HG03520 (cell line): Measurements from ENCODE around the gene ADAMTSL3.

Experiments used
- ATAC-seq: cut with Tn5 transposase; IDR thresholded peaks from one replicate; pipeline ENCODE4 v1.9.1; 2021; ENCODE audit warnings: mild to moderate bottlenecking, moderate library complexity; ENCODE audit not compliant: unreplicated experiment

ADAMTSL3 gene

DNA sequence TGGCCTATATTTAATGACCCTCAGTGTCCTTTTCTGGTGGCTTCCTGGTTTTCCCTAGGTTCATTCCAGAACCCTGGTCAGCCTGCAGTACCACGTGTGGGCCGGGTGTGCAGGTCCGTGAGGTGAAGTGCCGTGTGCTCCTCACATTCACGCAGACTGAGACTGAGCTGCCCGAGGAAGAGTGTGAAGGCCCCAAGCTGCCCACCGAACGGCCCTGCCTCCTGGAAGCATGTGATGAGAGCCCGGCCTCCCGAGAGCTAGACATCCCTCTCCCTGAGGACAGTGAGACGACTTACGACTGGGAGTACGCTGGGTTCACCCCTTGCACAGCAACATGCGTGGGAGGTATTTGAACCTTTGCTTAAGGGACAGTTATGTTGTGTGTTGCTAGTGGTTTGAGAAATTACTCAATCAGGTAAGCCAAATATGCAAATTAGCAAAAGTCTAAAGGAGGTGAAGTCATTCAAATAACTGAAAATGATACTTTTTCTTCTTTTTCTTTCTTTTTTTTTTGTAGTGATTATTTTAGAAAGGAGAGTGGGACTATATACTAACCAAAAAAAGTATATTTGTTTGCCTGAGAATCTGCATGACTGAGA is 259.2 kb downstream of the ADAMTSL3 start:
- ATAC-seq, result peak; percentile 55

DNA sequence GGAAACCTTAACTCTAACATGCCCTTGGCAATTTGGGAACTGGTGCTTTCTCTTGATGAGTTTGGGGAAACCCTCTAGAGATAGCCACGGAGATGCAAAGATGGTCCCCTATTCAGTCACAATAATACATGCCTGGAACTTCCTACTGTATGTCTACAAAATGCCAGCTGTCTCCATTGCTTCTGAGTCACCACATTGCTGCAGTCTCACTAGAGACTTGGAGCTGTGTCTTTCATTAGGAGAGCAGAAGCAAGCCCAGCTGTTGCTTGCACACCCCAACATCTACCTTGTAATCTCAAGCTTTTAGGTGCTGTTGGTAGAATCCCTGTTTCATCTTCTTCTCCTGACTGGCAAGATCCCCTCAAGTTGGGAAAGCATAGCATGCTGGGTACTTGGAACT is 261.0 kb downstream of the ADAMTSL3 start:
- ATAC-seq, result no peak

DNA sequence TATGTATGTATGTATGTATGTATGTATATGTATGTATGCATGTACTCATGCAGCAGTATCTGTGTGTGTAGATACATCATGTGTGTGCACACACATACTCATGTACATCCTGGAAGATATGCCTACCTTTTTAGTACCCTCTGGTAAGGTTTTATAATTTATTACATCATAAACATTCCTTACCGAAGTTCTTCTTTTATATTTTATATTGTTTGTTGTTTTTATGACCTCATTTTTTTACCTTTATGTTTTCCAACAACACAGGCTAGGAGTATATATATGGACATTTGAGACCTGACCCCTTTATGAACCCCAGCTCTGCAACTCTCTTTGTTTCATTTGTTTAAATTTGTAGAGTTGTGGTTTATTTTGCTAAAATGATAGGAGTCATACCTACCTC is 263.5 kb downstream of the ADAMTSL3 start:
- no peak for ATAC-seq

GRCh38 chr15:83918011-83918410 is 264.1 kb downstream of the ADAMTSL3 start:
- ATAC-seq, result no peak

GRCh38 chr15:83919319-83919830 is 265.5 kb downstream of the ADAMTSL3 start:
- ATAC-seq, result peak; percentile 67

DNA sequence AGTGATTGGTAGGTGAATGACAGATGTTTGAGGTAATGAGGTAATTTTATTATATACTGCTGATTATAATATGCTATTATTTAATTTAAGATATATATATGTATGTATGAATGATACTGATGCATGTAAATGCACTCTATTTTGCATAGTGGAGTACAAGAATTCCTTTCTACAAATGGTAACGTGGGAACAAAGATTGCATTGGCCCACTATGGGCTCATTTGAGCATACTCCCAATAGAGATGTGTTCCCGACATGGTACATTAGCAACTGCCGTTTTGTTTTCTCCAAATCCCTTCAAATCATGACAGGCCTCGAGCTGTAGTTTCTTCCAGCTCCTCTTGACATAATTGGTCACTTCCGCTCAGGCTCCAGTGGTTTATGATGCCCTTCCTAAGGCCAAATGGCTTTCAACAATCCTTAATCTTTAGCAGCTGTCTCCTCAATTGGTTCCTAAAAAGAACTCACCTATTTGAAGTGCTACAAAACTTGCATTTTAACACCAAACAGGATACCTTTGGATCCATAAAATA is 266.1 kb downstream of the ADAMTSL3 start:
- no peak for ATAC-seq

GRCh38 chr15:83922649-83923294 is 268.8 kb downstream of the ADAMTSL3 start:
- no peak for ATAC-seq

DNA sequence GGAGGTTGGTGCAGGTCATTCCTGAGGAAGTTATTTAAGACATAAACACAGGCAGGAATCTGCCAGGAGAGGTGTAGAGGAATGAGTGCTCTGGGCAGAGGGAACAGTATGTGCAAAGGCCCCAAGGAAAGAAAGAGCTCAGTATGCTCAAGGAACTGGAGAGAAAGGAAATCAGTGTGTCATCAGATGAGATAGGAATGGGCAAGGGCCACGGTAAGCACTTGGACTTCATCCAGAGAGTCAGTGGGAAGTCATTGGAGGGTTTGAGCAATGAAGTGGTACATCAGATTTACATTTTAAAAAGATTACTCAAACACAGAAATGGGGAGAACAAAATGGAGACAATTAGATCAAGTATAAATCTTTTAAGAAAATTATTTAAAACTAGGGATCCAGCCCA is 272.2 kb downstream of the ADAMTSL3 start:
- no peak for ATAC-seq

- ATAC-seq, result peak; percentile 20
Measured at GRCh38 chr15:83927704-83928391, 273.9 kb downstream of the ADAMTSL3 start.

GRCh38 chr15:83928392-83928734 is 274.4 kb downstream of the ADAMTSL3 start:
- ATAC-seq, result peak; percentile 72

GRCh38 chr15:83928878-83929418 is 275.0 kb downstream of the ADAMTSL3 start:
- ATAC-seq, result peak; percentile 46

- no peak for ATAC-seq
Measured at GRCh38 chr15:83929619-83930018, 275.7 kb downstream of the ADAMTSL3 start.

- no peak for ATAC-seq
Measured at GRCh38 chr15:83930392-83931212, 276.7 kb downstream of the ADAMTSL3 start.

DNA sequence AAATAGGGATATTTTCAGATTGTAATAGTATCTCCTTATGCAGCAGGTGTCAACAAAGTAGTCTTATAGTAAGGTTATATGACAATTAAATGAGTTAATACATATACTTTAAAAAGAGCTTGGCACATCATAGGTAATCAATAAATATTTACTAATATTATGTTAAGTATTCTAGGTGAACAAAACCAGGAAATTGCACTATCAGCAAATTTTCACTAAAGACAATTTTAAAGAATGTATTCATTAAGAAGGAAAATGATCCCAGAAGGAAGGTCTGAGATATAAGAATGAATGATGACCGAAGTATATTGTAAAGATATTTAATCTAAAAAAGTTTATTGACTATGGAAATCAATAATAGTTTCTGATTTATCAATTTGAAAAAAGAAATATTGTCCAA is 281.9 kb downstream of the ADAMTSL3 start:
- no peak for ATAC-seq

DNA sequence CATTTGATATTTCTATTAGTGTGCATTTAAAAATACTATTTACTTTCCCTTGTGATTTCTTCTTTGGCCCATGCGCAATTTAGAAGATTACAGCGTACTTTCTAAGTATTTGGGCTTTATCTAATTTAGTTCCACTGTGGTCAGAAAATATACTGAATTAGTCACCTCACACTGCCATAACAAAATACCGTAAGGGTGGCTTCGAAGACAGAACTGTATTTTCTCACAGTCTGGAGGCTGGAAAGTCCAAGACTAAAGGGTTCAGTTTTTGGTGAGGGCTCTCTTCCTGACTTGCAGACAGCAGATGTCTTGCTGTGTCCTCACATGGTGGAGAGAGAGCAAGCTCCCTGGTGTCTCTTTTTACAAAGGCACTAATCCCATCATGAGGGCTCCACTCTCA is 286.2 kb downstream of the ADAMTSL3 start:
- ATAC-seq, result no peak

DNA sequence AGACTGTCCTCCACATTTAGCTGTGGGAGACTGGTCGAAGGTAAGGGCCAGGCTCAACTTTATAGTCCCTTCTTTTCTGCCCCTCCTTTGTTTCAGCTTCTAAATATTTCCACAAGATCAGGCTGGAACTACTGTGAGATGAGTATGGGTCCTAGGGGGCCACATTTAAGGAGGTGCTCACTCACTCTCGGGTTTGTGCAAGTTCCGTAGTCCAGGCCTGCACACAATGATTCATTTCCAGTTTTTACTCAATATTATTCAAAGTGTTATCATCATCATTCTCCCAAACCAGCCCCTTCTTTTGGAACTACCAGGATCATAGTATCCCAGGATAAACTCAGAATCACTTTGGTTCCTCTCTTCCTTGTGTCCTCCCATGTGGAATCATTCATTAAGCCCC is 289.1 kb downstream of the ADAMTSL3 start:
- no peak for ATAC-seq

- no peak for ATAC-seq
Measured at GRCh38 chr15:83943849-83944404, 290.0 kb downstream of the ADAMTSL3 start.

GRCh38 chr15:83947156-83947555 is 293.2 kb downstream of the ADAMTSL3 start:
- no peak for ATAC-seq

- no peak for ATAC-seq
Measured at GRCh38 chr15:83954506-83954905, 300.6 kb downstream of the ADAMTSL3 start.

DNA sequence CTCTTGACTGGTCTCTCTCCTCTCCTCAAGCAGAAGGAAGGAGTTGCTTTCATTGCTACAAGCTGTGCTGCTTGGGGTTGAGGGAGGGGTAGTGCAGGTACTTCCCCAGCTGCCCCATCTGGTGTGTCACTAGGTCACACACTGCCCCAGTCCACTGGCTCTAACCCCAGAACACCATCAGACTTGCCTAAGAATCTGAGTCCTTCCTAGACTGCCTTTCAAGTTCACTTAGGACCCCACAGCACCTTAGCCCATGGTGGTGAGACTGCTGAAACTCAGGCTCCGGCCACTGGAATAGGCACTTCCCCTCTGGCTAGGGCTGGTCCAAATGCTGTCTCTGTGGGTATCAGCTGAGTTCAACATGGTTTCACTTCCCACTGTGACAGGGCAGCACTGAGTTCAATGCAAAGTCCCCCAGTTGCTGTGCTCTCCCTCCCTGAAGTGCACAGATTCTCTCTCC is 301.9 kb downstream of the ADAMTSL3 start:
- ATAC-seq, result peak; percentile 94
